ENCODE measurements around the gene ANKRD28. TPM values are rescaled to one million over a fixed set of nuclear protein-coding genes. Genes with fewer than 3 reads are reported as not detected.

The ANKRD28 gene
- total RNA-seq, 1 experiment from 2014 or later: 89.3 TPM

- no peak for DNase-seq (ENCODE audit: low read depth, low spot score)
- Histone ChIP-seq H3K4me1 (ENCODE audit: control insufficient read depth, insufficient read depth, low read length) (no peaks in the 10 kb centered on the region; the same call in 1 of the 2 replicates), H3K9me3 (ENCODE audit: control insufficient read depth, insufficient read depth, low read depth, low read length) (peaks cover 8% of the 10 kb centered on the region; the same call in 1 of the 2 replicates), H3K27me3 (ENCODE audit: control insufficient read depth, insufficient read depth, low read length) (no peaks in the 10 kb centered on the region), H3K36me3 (ENCODE audit: control insufficient read depth, insufficient read depth, low read length) (no peaks in the 10 kb centered on the region), H3K27ac (ENCODE audit: low read length) (peak overlapping the region; percentile 42; the same call in 1 of the 2 replicates), H3K4me3 (ENCODE audit: low read depth in 2 of 2, low read length in 2 of 2) (no peak overlapping the region)
- no TSS peak for BruUV-seq (replicated peaks)
- intact Hi-C loops (cut with micrococcal nuclease; ENCODE audit: unreplicated experiment) (no loop called here), in situ Hi-C loops (cut with HindIII; ENCODE audit: low pct_unique_long_range_greater_than_20kb, low sequenced_read_pairs) (no loop called here)
- TF ChIP-seq REST (IDR thresholded peaks at IDR 0.05; ENCODE audit: insufficient read depth in 1 of 2, low read depth in 2 of 2, low read length in 1 of 2) (no peak), CTCF (IDR thresholded peaks at IDR 0.05) (no peak), SIN3A (IDR thresholded peaks at IDR 0.05; ENCODE audit: borderline replicate concordance, insufficient read depth, low read depth, low read length) (no peak), TCF7L2 (IDR thresholded peaks at IDR 0.05; ENCODE audit: low read depth, low read length) (no peak), POLR2AphosphoS5 (IDR thresholded peaks at IDR 0.05; ENCODE audit: low read depth, low read length) (no peak)
- ChIA-PET CTCF (no interaction called here), POLR2A (interaction anchor here (0.7 kb wide), 1 partner anchor 67 kb away, joined by 3 read pairs; no protein-coding TSS in a partner anchor)
- ATAC-seq: no peak
These were observed 144.5 kb downstream of the ANKRD28 start for GRCh38 chr3:15653321-15653720.

GRCh38 chr3:15651396-15651795 lies 146.4 kb downstream of the ANKRD28 start:
- Histone ChIP-seq H3K4me3 (ENCODE audit: low read depth in 2 of 2, low read length in 2 of 2) (no peak overlapping the region), H3K36me3 (ENCODE audit: control insufficient read depth, insufficient read depth, low read length) (no peaks in the 10 kb centered on the region), H3K27me3 (ENCODE audit: control insufficient read depth, insufficient read depth, low read length) (no peaks in the 10 kb centered on the region), H3K9me3 (ENCODE audit: control insufficient read depth, insufficient read depth, low read depth, low read length) (peaks cover 3% of the 10 kb centered on the region; the same call in 1 of the 2 replicates), H3K4me1 (ENCODE audit: control insufficient read depth, insufficient read depth, low read length) (peaks cover 14% of the 10 kb centered on the region), H3K27ac (ENCODE audit: low read length) (peak overlapping the region; percentile 57; the same call in 1 of the 2 replicates)
- intact Hi-C loops (cut with micrococcal nuclease; ENCODE audit: unreplicated experiment) (no loop called here), in situ Hi-C loops (cut with HindIII; ENCODE audit: low pct_unique_long_range_greater_than_20kb, low sequenced_read_pairs) (no loop called here)
- ATAC-seq (no peak), DNase-seq (ENCODE audit: low read depth, low spot score) (no peak)
- no TSS peak for BruUV-seq (replicated peaks)
- ChIA-PET POLR2A (no interaction called here), CTCF (no interaction called here)
- TF ChIP-seq SIN3A (IDR thresholded peaks at IDR 0.05; ENCODE audit: borderline replicate concordance, insufficient read depth, low read depth, low read length): no peak
- no peak for TF ChIP-seq TCF7L2 (IDR thresholded peaks at IDR 0.05; ENCODE audit: low read depth, low read length)
- no peak for TF ChIP-seq REST (IDR thresholded peaks at IDR 0.05; ENCODE audit: insufficient read depth in 1 of 2, low read depth in 2 of 2, low read length in 1 of 2)
- TF ChIP-seq POLR2AphosphoS5 (IDR thresholded peaks at IDR 0.05; ENCODE audit: low read depth, low read length): no peak
